ENCODE results near the gene RAB29. TPM values are rescaled to one million over a fixed set of nuclear protein-coding genes. Genes with fewer than 3 reads are reported as not detected.

Gene RAB29
- total RNA-seq, 2 donors from 2014 or later = 31.9 to 40.4 TPM

GRCh38 chr1:205785446-205785845, 10.2 kb upstream of the RAB29 start:
- peaks cover 15% of the 10 kb centered on the region for H3K36me3 Mint-ChIP-seq (ENCODE audit: low read depth)

GRCh38 chr1:205783904-205784303, 8.6 kb upstream of the RAB29 start:
- H3K4me3 Mint-ChIP-seq = no peak overlapping the region
- ATAC-seq (replicated peaks) = no peak
- no peaks in the 10 kb centered on the region for H3K36me3 Mint-ChIP-seq (ENCODE audit: low read depth)
- no peaks in the 10 kb centered on the region for H3K27me3 Mint-ChIP-seq
- no peak overlapping the region for H3K27ac Mint-ChIP-seq
- H3K4me1 Mint-ChIP-seq = peaks cover 3% of the 10 kb centered on the region
- H3K9me3 Mint-ChIP-seq = no peaks in the 10 kb centered on the region

More at GRCh38 chr1:205785446-205785845, 10.2 kb upstream of the RAB29 start:
- Mint-ChIP-seq H3K4me1 (peaks cover 3% of the 10 kb centered on the region), H3K27me3 (no peaks in the 10 kb centered on the region), H3K27ac (no peak overlapping the region), H3K9me3 (no peaks in the 10 kb centered on the region), H3K4me3 (no peak overlapping the region)
- no peak for ATAC-seq (replicated peaks)

DNA sequence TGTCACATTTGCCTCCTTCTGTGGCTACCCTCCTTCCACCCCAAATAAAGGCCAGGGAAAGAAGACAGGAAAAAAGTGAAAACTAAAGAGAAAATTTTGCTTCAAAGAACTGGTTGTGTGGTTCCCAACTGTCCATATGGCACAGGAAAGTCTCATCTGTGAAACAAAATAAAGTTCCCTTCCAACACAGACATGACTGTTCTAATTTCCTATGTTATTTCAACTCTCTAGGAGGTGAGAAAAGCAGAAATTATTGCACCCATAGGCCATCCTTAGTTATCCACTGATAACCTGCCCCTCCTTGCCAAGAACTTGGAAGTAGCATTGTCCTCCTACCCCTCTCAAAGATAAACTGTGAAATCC, 8.1 kb upstream of the RAB29 start:
- no peak for ATAC-seq (replicated peaks)
- peaks cover 3% of the 10 kb centered on the region for H3K4me1 Mint-ChIP-seq
- no peaks in the 10 kb centered on the region for H3K9me3 Mint-ChIP-seq
- H3K36me3 Mint-ChIP-seq (ENCODE audit: low read depth) = no peaks in the 10 kb centered on the region
- H3K4me3 Mint-ChIP-seq = no peak overlapping the region
- no peaks in the 10 kb centered on the region for H3K27me3 Mint-ChIP-seq
- no peak overlapping the region for H3K27ac Mint-ChIP-seq

DNA sequence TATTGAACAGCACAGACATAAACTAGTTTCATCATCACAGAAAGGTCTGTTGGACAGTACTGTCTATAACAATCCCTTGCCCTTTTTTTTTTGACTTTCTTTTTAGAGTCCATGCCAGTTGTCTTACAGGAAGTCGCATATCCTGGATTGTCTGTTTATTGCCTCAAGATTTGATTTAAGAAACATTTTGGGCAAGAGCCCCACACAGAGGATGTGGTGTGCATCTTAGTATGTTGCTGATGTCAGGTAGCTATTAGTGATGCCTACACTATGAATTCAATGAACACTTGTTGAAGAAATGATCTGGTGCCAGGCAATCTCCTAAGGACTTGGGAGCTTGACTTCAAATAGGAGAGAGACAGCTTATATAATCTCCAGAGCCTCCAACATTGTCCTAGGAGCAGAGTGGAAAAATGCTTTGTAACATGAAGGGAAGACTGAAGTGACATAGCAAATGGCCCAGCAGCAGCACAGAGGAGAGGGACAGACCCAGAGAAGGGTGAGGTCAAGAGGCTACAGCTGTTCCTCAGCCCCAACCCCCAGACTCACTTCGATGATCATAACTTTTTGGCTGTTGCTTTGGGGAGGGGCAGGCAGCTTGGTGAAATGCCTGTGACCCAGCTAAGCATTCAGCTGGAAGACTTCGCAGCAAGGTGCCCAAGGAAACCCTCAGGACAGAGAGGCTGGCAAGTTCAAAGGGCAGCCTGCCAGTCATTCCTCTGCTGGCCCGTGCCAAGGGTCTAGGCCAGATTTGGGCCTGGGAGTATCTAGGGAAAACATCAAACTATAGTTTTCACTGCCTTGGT, 7.5 kb upstream of the RAB29 start:
- Mint-ChIP-seq H3K27ac (no peak overlapping the region), H3K9me3 (no peaks in the 10 kb centered on the region), H3K36me3 (ENCODE audit: low read depth) (no peaks in the 10 kb centered on the region), H3K4me1 (peaks cover 3% of the 10 kb centered on the region), H3K4me3 (no peak overlapping the region), H3K27me3 (no peaks in the 10 kb centered on the region)
- peak; percentile 12 for ATAC-seq (replicated peaks)

GRCh38 chr1:205780335-205780734, 5.1 kb upstream of the RAB29 start:
- Mint-ChIP-seq H3K36me3 (ENCODE audit: low read depth) (peaks cover 1% of the 10 kb centered on the region), H3K4me1 (peaks cover 11% of the 10 kb centered on the region), H3K27me3 (no peaks in the 10 kb centered on the region), H3K4me3 (no peak overlapping the region), H3K27ac (peak overlapping the region; percentile 46), H3K9me3 (no peaks in the 10 kb centered on the region)
- ATAC-seq (replicated peaks) = no peak

DNA sequence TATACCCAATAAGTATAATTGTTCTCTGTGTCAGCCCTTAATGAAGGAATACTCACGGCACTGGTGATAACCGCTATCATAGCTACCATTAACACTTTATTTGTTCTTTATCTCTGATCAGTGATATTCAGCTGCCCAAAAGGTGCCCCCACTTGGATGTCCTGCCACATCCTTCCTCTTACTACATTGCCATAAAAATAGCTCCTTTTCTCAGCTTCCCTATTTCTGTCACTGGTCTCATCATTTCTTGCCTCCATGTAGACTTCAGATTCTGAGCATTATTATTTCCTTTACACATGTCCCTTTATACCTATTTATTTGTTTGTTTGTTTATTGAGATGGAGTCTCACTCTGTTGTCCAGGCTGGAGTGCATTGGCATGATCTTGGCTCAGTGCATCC, 2.7 kb upstream of the RAB29 start:
- Mint-ChIP-seq H3K4me3 (no peak overlapping the region), H3K9me3 (no peaks in the 10 kb centered on the region), H3K27ac (no peak overlapping the region), H3K4me1 (peaks cover 20% of the 10 kb centered on the region), H3K36me3 (ENCODE audit: low read depth) (peaks cover 21% of the 10 kb centered on the region), H3K27me3 (no peaks in the 10 kb centered on the region)
- no peak for ATAC-seq (replicated peaks)

DNA sequence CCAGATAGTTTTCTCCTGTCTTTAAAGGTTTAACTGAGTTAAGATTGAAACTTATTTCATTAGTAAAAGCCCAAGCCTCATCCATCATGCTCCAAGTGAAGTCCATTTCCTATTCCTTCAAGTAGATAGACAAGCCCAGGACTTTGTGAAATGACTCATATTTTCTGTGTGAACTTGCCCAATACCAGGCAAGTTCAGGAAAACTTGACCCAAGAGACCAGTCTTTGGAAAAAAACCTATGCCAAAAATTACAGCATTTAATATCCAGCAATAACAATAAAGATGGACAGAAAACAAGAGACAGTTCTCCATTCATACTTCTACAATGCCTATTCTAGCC, 405 bp upstream of the RAB29 start:
- Mint-ChIP-seq H3K4me3 (peak overlapping the region; percentile 90), H3K36me3 (ENCODE audit: low read depth) (peaks cover 44% of the 10 kb centered on the region), H3K27ac (peak overlapping the region; percentile 93), H3K4me1 (peaks cover 35% of the 10 kb centered on the region), H3K9me3 (no peaks in the 10 kb centered on the region), H3K27me3 (no peaks in the 10 kb centered on the region)
- no peak for ATAC-seq (replicated peaks)

DNA sequence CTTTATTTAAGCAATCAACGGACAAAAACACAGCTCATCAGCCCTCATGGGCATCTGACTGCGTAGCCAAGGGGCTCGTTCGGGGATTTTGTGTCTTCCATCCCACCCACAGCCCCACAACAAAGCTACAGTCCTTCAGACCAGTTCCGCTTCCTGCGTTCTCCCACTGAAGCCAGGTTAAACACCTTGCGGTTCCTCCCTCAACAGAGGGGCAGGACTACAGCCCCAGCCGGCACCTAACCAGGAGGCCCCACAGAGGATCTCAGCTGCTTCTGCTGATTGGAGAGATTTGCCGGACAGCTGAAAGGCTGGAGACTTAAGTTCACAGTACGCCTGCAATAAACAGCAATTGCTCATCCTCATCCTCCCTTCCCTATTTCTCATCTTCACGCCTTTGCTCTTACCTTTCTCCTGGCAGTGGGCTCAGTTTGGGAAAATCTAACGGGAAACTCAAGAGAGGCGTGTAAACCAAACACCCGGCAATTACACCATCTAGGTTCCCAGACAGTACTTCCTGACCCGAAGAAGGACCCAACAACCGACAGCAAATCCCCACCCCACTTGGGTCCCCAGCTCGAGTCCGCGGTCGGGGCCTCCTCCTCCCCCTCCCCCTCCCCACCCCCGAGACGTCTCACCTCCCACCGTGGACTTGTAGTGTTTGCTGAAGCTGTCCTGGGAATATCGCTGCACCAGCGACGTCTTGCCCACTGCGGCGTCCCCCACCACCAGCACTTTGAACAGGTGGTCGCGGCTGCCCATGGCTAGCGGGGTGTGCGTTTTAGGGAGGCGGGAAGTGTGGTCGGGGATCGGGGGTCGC, 876 bp downstream of the RAB29 start:
- peaks cover 57% of the 10 kb centered on the region for H3K36me3 Mint-ChIP-seq (ENCODE audit: low read depth)
- no peaks in the 10 kb centered on the region for H3K9me3 Mint-ChIP-seq
- H3K27ac Mint-ChIP-seq = peak overlapping the region; percentile 93
- H3K4me1 Mint-ChIP-seq = peaks cover 35% of the 10 kb centered on the region
- H3K4me3 Mint-ChIP-seq = peak overlapping the region; percentile 90
- no peaks in the 10 kb centered on the region for H3K27me3 Mint-ChIP-seq
- peak; percentile 51 for ATAC-seq (replicated peaks)

DNA sequence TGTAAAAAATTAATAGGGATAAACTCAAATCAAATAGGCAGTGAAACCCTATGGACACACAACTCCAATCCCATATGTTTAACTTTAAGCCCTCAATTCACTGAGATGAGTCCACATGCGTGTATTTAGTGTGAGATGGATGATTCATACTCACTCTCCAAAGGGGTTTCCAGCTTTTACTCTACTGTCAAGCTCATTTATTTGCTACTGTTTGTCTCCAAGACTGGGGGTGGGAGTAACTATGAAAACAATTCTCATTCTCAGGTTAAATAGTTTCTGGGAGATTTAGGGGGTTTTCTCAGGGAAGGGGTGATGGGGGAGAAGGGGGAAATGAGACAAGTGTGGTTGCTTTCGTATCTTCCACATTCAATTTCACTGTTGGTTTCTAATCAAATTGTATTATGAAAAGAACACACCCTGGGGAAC, 2.7 kb downstream of the RAB29 start:
- peak; percentile 71 for ATAC-seq (replicated peaks)
- peaks cover 35% of the 10 kb centered on the region for H3K4me1 Mint-ChIP-seq
- peak overlapping the region; percentile 90 for H3K4me3 Mint-ChIP-seq
- peaks cover 75% of the 10 kb centered on the region for H3K36me3 Mint-ChIP-seq (ENCODE audit: low read depth)
- no peaks in the 10 kb centered on the region for H3K9me3 Mint-ChIP-seq
- H3K27me3 Mint-ChIP-seq = no peaks in the 10 kb centered on the region
- H3K27ac Mint-ChIP-seq = peak overlapping the region; percentile 93

DNA sequence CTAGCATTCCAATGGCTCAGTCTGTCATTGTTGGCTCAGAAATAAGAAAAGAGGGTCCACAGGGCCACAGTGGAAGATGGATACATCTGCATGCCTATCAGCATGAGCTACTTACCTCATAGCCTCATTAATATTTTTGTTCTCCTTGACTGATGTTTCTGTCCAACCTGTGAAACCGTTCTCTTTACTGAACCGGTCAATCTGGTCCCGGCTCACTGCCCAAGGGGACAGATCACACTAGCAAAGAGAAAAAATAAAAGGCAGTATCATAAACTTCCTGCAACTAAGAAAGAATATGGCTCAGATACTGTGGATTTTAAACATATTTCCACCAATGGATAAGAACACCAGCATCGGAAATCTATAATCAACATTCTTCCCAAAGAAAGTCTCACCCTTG, 4.7 kb downstream of the RAB29 start:
- no peak for ATAC-seq (replicated peaks)
- Mint-ChIP-seq H3K4me1 (peaks cover 30% of the 10 kb centered on the region), H3K27me3 (no peaks in the 10 kb centered on the region), H3K36me3 (ENCODE audit: low read depth) (peaks cover 89% of the 10 kb centered on the region), H3K9me3 (no peaks in the 10 kb centered on the region), H3K27ac (peak overlapping the region; percentile 15), H3K4me3 (peak overlapping the region; percentile 90)

DNA sequence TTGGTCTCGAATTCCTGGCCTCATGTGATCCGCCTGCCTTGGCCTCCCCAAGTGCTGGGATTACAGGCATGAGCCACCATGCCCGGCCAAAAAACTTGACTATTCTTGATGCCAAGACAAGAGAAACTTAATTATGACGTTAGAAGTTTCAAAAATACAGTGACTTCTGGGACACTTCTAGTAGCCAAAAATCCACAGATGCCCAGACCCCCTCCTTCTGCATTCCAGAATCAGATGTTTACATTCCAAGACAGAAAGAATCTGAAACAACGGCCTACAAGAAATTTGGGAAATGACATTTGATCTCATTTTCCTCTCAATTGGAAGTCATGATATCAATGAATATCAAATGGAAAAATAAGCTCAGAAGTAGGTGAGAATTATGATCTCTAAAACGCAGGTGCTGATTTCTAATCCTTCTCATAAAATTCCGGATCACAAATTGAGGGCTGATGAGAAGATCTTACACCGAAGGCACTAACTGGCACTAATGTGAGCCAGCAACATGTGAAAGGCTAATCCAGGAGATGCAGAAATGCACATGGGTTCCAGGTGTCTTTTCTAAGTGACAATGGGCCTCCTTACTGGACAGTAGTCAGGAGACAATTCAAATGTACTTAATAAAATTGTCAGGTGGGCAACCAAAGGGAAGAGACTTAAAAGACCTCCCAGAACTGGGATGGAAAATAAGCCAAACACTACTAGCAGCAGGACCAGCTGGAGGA, 5.5 kb downstream of the RAB29 start:
- Mint-ChIP-seq H3K36me3 (ENCODE audit: low read depth) (peaks cover 82% of the 10 kb centered on the region), H3K27ac (no peak overlapping the region), H3K4me1 (peaks cover 26% of the 10 kb centered on the region), H3K27me3 (no peaks in the 10 kb centered on the region), H3K4me3 (peak overlapping the region; percentile 90), H3K9me3 (no peaks in the 10 kb centered on the region)
- ATAC-seq (replicated peaks) = no peak

- Mint-ChIP-seq H3K4me3 (no peak overlapping the region), H3K27ac (no peak overlapping the region), H3K36me3 (ENCODE audit: low read depth) (peaks cover 61% of the 10 kb centered on the region), H3K4me1 (peaks cover 10% of the 10 kb centered on the region), H3K27me3 (no peaks in the 10 kb centered on the region), H3K9me3 (no peaks in the 10 kb centered on the region)
- no peak for ATAC-seq (replicated peaks)
Measured at GRCh38 chr1:205767248-205767647, 8.0 kb downstream of the RAB29 start.

DNA sequence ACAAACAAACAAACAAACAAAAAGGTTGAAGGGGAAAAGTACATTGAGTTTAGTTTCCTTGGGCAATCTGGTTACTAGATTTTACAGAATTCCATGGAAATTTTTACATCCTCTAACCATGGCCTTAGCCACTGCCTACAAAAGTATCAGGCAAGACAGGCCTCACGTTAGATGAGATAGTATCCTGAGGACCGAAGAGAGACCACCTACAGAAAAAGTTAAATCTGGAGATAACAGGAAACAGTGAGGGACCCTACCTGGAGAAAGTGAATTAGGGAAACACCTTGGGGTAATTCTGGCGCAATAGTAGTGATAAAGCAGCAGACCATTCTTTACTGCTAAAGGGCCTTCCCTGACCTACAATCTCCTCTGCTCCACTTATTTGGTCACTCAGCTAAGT, 8.7 kb downstream of the RAB29 start:
- Mint-ChIP-seq H3K4me1 (peaks cover 4% of the 10 kb centered on the region), H3K27ac (no peak overlapping the region), H3K4me3 (peak overlapping the region; percentile 37), H3K9me3 (no peaks in the 10 kb centered on the region), H3K36me3 (ENCODE audit: low read depth) (peaks cover 54% of the 10 kb centered on the region), H3K27me3 (no peaks in the 10 kb centered on the region)
- ATAC-seq (replicated peaks) = no peak

DNA sequence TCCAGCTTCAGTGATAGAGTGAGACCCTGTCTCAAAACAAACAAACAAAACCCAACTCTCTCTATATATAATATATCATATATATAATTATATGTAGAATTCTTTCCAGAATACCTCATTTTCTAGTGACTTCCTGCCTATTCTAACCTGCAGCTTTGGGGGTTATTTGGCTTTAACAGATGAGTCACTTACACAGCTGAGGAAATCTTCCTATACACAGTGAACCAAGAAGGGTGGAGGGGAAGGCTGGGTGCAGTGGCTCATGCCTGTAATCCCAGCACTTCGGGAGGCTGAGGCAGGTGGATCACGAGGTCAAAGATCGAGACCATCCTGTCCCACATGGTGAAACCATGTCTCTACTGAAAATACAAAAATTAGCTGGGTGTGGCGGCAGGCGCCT, 9.2 kb downstream of the RAB29 start:
- peak; percentile 39 for ATAC-seq (replicated peaks)
- H3K27ac Mint-ChIP-seq = no peak overlapping the region
- H3K9me3 Mint-ChIP-seq = no peaks in the 10 kb centered on the region
- H3K4me3 Mint-ChIP-seq = peak overlapping the region; percentile 37
- H3K36me3 Mint-ChIP-seq (ENCODE audit: low read depth) = peaks cover 48% of the 10 kb centered on the region
- no peaks in the 10 kb centered on the region for H3K27me3 Mint-ChIP-seq
- H3K4me1 Mint-ChIP-seq = no peaks in the 10 kb centered on the region
